ENCODE measurements around the gene XKR3.

Gene XKR3

DNA sequence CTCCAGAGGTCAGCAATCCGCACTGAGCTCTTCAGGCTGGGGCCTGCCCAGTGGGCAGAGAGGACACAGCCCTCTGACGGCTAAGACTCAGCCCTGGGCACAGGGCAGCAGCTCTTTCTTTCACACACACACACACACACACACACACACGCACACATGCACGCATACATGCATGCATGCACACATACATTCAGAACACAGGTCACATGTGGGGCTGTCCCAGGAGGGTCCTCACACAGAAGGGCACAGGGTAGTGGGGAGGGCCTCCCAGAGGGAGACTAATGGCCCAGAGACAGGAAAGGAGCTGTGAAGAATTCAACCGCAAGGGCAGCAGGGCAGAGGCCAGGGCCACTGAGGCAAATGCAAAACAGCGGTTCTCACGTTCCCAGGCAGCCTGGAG is 20.3 kb upstream of the XKR3 start:
- no peak for DNase-seq (ENCODE audit: low read depth)
- no peak for TF ChIP-seq CTCF (IDR thresholded peaks at IDR 0.05; ENCODE audit: insufficient read depth, low read depth, low read length, missing control alignments)
- no peak overlapping the region for H3K4me3 ChIP-seq (ENCODE audit: low read depth, low read length)

DNA sequence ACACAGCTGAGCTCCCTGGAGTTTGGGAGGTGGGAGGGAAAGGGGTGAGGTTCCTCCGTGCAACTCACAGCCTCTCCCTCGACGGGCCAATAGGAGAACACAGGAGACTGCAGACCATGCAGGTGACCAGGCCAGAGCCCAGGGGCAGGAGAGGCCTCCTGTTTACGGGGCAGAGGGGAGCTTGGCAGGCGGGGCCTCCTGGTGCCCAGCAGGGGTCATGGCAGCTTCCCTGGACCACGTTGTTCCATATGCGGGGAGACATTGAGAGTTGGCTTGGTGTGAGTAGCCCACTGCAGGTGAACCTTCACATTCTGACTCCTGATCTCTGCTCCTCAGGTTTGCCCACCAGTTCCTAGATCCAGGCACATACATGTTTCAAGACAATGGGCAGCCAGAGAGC is 19.3 kb upstream of the XKR3 start:
- H3K4me3 ChIP-seq (ENCODE audit: low read depth, low read length) = no peak overlapping the region
- DNase-seq (ENCODE audit: low read depth) = no peak
- TF ChIP-seq CTCF (IDR thresholded peaks at IDR 0.05; ENCODE audit: insufficient read depth, low read depth, low read length, missing control alignments) = no peak

DNA sequence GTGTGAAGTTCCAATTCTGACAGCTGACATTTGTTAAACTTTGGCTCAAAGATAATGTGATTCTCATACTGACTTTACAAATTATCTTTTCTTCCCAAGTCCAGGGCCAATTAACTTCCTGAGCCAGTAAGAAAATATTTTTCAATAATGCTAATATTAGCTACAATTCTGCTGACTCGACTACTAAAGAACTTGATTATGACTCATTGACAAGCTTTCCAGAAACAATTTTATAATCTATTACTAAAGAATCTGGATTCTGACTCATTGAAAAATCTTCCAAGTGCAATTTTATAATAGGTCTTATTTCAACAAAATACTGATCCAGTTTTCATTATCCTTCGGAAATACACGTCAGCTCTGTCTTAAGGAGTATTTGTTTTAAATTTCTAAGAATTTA is 12.9 kb upstream of the XKR3 start:
- no peak for DNase-seq (ENCODE audit: low read depth)
- TF ChIP-seq CTCF (IDR thresholded peaks at IDR 0.05; ENCODE audit: insufficient read depth, low read depth, low read length, missing control alignments) = no peak
- H3K4me3 ChIP-seq (ENCODE audit: low read depth, low read length) = no peak overlapping the region

DNA sequence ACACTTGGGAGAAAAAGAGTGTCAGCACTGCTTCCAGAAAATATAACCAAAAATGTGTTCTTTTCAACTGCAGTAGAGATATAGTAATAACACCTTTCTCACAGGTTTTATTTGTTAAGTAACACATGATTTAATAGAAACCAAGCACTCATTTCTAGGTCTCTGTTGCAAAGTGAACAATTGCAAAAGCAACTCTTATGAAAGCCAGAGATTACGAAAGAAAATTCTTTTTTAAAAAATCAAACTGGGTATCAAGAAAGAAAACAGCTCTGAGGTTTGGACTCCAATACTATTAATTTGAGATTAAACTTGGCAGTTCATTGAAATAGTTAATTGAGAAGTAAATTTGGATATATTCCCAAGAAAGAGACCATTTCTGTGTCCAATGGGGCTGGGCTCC is 9.8 kb upstream of the XKR3 start:
- no peak for TF ChIP-seq CTCF (IDR thresholded peaks at IDR 0.05; ENCODE audit: insufficient read depth, low read depth, low read length, missing control alignments)
- H3K4me3 ChIP-seq (ENCODE audit: low read depth, low read length) = no peak overlapping the region
- DNase-seq (ENCODE audit: low read depth) = no peak

GRCh38 chr22:16831257-16831656 is 6.0 kb upstream of the XKR3 start:
- no peak for TF ChIP-seq CTCF (IDR thresholded peaks at IDR 0.05; ENCODE audit: insufficient read depth, low read depth, low read length, missing control alignments)
- no peak overlapping the region for H3K4me3 ChIP-seq (ENCODE audit: low read depth, low read length)
- no peak for DNase-seq (ENCODE audit: low read depth)

DNA sequence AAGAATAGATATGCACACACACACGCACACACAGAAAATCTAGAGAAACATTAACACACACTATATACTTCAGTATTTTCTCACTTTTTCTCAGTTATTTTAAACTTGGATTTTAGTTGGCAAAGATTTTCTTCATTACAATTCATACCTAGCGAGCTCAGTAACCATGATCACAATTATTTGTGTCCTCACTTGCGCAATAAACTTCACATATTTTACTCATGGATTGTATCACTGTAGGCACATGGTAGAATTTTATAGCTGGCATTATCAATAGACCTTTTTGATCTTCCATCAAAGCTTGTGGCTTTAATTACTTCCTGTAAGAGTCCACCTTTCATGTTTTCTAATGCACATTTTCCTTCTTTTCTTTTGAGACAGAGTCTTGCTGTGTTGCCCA is 4.8 kb upstream of the XKR3 start:
- H3K4me3 ChIP-seq (ENCODE audit: low read depth, low read length) = no peak overlapping the region
- no peak for DNase-seq (ENCODE audit: low read depth)
- TF ChIP-seq CTCF (IDR thresholded peaks at IDR 0.05; ENCODE audit: insufficient read depth, low read depth, low read length, missing control alignments) = no peak

DNA sequence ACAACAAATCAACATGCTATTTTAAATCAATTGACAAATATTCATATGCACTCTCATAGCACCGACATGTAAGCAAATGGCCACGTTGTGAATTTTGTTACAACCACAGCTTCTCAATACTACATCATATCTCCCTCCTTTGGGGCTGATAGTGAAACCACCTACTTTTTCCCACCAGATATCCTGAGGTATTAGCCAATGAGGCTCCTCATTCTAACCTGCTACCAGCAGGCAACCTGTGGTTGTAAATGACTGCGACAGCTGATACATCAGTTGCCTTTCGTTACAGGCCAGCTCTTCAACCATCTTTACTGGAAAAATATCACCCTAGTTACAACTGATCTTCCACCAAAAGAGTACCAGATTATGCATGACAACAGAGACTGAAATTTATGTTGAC is 3.7 kb upstream of the XKR3 start:
- no peak overlapping the region for H3K4me3 ChIP-seq (ENCODE audit: low read depth, low read length)
- no peak for TF ChIP-seq CTCF (IDR thresholded peaks at IDR 0.05; ENCODE audit: insufficient read depth, low read depth, low read length, missing control alignments)
- no peak for DNase-seq (ENCODE audit: low read depth)

Data from GM12865 (cell line).